BLaER1 (cell line): ENCODE data around the gene CBY1.

Experiments used
- H3K27ac ChIP-seq: shearing (Covaris generic); formaldehyde crosslinking; 2 replicates; pipeline ENCODE4 v1.8.1; 2022
- H3K27me3 ChIP-seq: shearing (Covaris generic); formaldehyde crosslinking; 2 replicates; pipeline ENCODE4 v1.8.1; 2022
- H3K36me3 ChIP-seq: shearing (Covaris generic); formaldehyde crosslinking; 2 replicates; pipeline ENCODE4 v1.8.1; 2022
- H3K4me1 ChIP-seq: shearing (Covaris generic); formaldehyde crosslinking; 2 replicates; pipeline ENCODE4 v1.8.1; 2022
- H3K4me2 ChIP-seq: shearing (Covaris generic); formaldehyde crosslinking; 2 replicates; pipeline ENCODE4 v1.8.1; 2022
- H3K4me3 ChIP-seq: shearing (Covaris generic); formaldehyde crosslinking; 2 replicates; pipeline ENCODE4 v1.8.1; 2022
- H3K9ac ChIP-seq: shearing (Covaris generic); formaldehyde crosslinking; 2 replicates; pipeline ENCODE4 v1.8.1; 2022
- H3K9me3 ChIP-seq: shearing (Covaris generic); formaldehyde crosslinking; 2 replicates; pipeline ENCODE4 v1.8.1; 2022
- H4K20me1 ChIP-seq: shearing (Covaris generic); formaldehyde crosslinking; 2 replicates; pipeline ENCODE4 v1.8.1; 2022
- Cebpa-rat ChIP-seq: shearing (Covaris generic); IDR thresholded peaks from 2 replicates; pipeline ENCODE4 v1.8.1; 2022

The CBY1 gene

GRCh38 chr22:38699784-38700183 is 43.3 kb downstream of the CBY1 start:
- H4K20me1 ChIP-seq: peaks cover 37% of the 10 kb centered on the region
- H3K27ac ChIP-seq: no peak overlapping the region
- no peaks in the 10 kb centered on the region for H3K9me3 ChIP-seq
- peak overlapping the region; percentile 83 for H3K4me2 ChIP-seq
- no peaks in the 10 kb centered on the region; the same call in 1 of the 2 replicates for H3K27me3 ChIP-seq
- H3K9ac ChIP-seq: peak overlapping the region; percentile 94
- 0 out of 2 replicates have a peak, but pooled peaks cover 4% of the 10 kb centered on the region for H3K36me3 ChIP-seq
- TF ChIP-seq Cebpa-rat: no peak
- peaks cover 58% of the 10 kb centered on the region for H3K4me1 ChIP-seq
- H3K4me3 ChIP-seq: peak overlapping the region; percentile 95

- Histone ChIP-seq H4K20me1 (peaks cover 31% of the 10 kb centered on the region; the same call in 1 of the 2 replicates), H3K4me1 (peaks cover 62% of the 10 kb centered on the region), H3K27ac (peak overlapping the region; percentile 92)
Measured at GRCh38 chr22:38700270-38700788, 43.9 kb downstream of the CBY1 start.

DNA sequence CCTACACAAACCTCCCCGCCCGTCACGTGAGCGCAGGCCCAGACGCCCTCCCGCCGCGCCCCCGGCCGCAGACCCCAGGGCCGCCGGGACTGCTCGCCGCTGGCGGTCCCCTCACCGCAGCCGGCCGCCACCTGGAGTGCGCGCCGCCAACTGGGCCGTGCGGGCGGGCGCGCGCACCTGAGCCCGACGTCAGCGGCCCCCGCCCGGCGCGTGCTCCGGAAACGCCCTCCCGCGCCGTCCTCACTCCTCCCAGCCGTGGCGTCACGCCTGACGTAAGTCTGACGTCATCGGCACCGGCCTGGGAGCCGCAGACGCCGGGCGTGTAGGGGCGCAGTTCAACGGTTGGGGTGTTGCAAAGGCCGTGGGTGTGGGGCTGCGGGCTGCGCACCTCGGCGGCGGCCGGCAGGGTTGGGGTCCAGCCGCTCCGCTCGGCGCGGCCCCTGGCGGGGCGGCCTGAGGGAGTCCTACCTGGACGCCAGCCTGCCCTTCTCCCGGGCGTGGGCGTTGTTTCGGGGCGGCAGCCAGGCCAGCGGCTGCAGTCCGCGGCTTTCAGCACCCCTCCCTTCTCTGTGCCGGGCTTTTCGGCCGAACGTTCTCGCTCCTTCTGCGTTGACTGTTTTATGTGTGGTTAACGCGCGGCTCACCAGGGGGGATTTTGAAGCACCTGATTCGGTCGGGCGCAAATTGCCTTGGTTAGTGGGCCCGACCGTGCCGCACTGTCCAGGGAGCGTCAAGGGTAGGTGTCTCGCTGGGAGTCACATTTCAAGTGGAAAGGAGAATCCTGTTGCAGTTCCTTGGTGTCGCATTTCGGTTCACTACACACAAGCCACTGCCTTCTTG is 44.6 kb downstream of the CBY1 start, which contains the start of gene JOSD1:
Gene JOSD1, minus strand, starts transcription at position 155 of the 840 bp plus-strand sequence. CDS start 956 bp downstream, outside the sequence.
- H3K9me3 ChIP-seq: no peaks in the 10 kb centered on the region

More at GRCh38 chr22:38700270-38700788, 43.9 kb downstream of the CBY1 start:
- peak overlapping the region; percentile 94 for H3K9ac ChIP-seq
- H3K9me3 ChIP-seq: no peaks in the 10 kb centered on the region
- peak overlapping the region; percentile 95 for H3K4me3 ChIP-seq
- TF ChIP-seq Cebpa-rat: no peak
- 0 out of 2 replicates have a peak, but pooled peaks cover 4% of the 10 kb centered on the region for H3K36me3 ChIP-seq
- peak overlapping the region; percentile 83 for H3K4me2 ChIP-seq
- no peaks in the 10 kb centered on the region; the same call in 1 of the 2 replicates for H3K27me3 ChIP-seq

GRCh38 chr22:38704654-38705234 is 48.3 kb downstream of the CBY1 start:
- H3K4me1 ChIP-seq: peaks cover 56% of the 10 kb centered on the region
- peak overlapping the region; percentile 74 for H3K4me2 ChIP-seq
- H3K9me3 ChIP-seq: no peaks in the 10 kb centered on the region
- no peak for TF ChIP-seq Cebpa-rat
- H3K27me3 ChIP-seq: no peaks in the 10 kb centered on the region; the same call in 1 of the 2 replicates
- peak overlapping the region; percentile 15; the same call in 1 of the 2 replicates for H3K27ac ChIP-seq
- peak overlapping the region; percentile 60 for H3K9ac ChIP-seq
- H3K36me3 ChIP-seq: peaks cover 5% of the 10 kb centered on the region; the same call in 1 of the 2 replicates
- H3K4me3 ChIP-seq: peak overlapping the region; percentile 58
- H4K20me1 ChIP-seq: peaks cover 39% of the 10 kb centered on the region

More for the DNA sequence above, 44.6 kb downstream of the CBY1 start, which contains the start of gene JOSD1:
- H4K20me1 ChIP-seq: peaks cover 33% of the 10 kb centered on the region
- H3K4me1 ChIP-seq: peaks cover 62% of the 10 kb centered on the region
- no peaks in the 10 kb centered on the region; the same call in 1 of the 2 replicates for H3K27me3 ChIP-seq
- peak within 1 kb of the TSS; percentile 95 for H3K4me3 ChIP-seq
- H3K36me3 ChIP-seq: 0 out of 2 replicates have a peak, but pooled peaks cover 4% of the 10 kb centered on the region
- TF ChIP-seq Cebpa-rat: no peak
- peak within 1 kb of the TSS; percentile 94 for H3K9ac ChIP-seq
- H3K27ac ChIP-seq: peak within 1 kb of the TSS; percentile 92
- H3K4me2 ChIP-seq: peak within 1 kb of the TSS; percentile 83

- H3K4me1 ChIP-seq: peaks cover 56% of the 10 kb centered on the region
- no peaks in the 10 kb centered on the region; the same call in 1 of the 2 replicates for H3K27me3 ChIP-seq
- H4K20me1 ChIP-seq: peaks cover 46% of the 10 kb centered on the region
- H3K9ac ChIP-seq: peak within 1 kb of the TSS; percentile 96
- peak within 1 kb of the TSS; percentile 94 for H3K4me3 ChIP-seq
- peak within 1 kb of the TSS; percentile 95 for H3K27ac ChIP-seq
- peak within 1 kb of the TSS; percentile 99 for H3K4me2 ChIP-seq
- peaks cover 12% of the 10 kb centered on the region for H3K36me3 ChIP-seq
- TF ChIP-seq Cebpa-rat: no peak
- H3K9me3 ChIP-seq: no peaks in the 10 kb centered on the region
Measured at GRCh38 chr22:38705235-38706100, 49.0 kb downstream of the CBY1 start, which contains the start of gene GTPBP1. GTPBP1 (plus strand) TSS chr22:38705944; CDS start chr22:38705956, 12 bp downstream.

- H3K36me3 ChIP-seq: peaks cover 20% of the 10 kb centered on the region
- peak overlapping the region; percentile 96 for H3K9ac ChIP-seq
- no peak for TF ChIP-seq Cebpa-rat
- H3K4me1 ChIP-seq: peaks cover 54% of the 10 kb centered on the region
- peaks cover 54% of the 10 kb centered on the region for H4K20me1 ChIP-seq
- no peaks in the 10 kb centered on the region for H3K9me3 ChIP-seq
- peak overlapping the region; percentile 94 for H3K4me3 ChIP-seq
- no peaks in the 10 kb centered on the region; the same call in 1 of the 2 replicates for H3K27me3 ChIP-seq
- peak overlapping the region; percentile 99 for H3K4me2 ChIP-seq
- H3K27ac ChIP-seq: peak overlapping the region; percentile 95
Measured at GRCh38 chr22:38706101-38706900, 49.9 kb downstream of the CBY1 start.

GRCh38 chr22:38706901-38707195 is 50.4 kb downstream of the CBY1 start:
- peak overlapping the region; percentile 96 for H3K9ac ChIP-seq
- peak overlapping the region; percentile 95 for H3K27ac ChIP-seq
- H3K27me3 ChIP-seq: no peaks in the 10 kb centered on the region
- H3K4me2 ChIP-seq: peak overlapping the region; percentile 99
- no peaks in the 10 kb centered on the region for H3K9me3 ChIP-seq
- peaks cover 26% of the 10 kb centered on the region for H3K36me3 ChIP-seq
- TF ChIP-seq Cebpa-rat: no peak
- H3K4me3 ChIP-seq: peak overlapping the region; percentile 94
- H4K20me1 ChIP-seq: peaks cover 60% of the 10 kb centered on the region
- peaks cover 48% of the 10 kb centered on the region for H3K4me1 ChIP-seq

DNA sequence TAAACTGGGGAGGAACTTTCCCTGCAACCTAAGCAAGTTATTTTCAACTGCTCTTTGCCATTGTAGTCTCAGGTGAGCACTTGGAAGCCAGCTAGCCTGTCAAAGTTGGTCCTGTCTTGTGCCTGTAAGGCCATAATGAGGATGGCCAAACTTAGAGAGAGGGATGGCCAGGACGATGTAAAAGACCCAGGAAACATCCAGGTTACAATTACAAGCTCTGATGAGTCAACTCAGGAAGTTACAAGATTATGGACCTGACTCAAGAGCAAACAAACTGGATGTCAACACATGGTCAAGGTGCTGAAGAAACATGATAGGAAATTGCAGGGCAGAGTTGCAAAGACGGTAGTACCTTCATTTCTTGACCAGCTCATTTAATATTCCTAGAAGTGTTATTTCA is 50.9 kb downstream of the CBY1 start:
- Histone ChIP-seq H3K36me3 (peaks cover 31% of the 10 kb centered on the region), H3K9me3 (no peaks in the 10 kb centered on the region), H3K9ac (peak overlapping the region; percentile 96), H3K27ac (no peak overlapping the region), H3K27me3 (no peaks in the 10 kb centered on the region), H3K4me1 (peaks cover 49% of the 10 kb centered on the region), H3K4me3 (peak overlapping the region; percentile 94), H3K4me2 (peak overlapping the region; percentile 99), H4K20me1 (peaks cover 65% of the 10 kb centered on the region)
- no peak for TF ChIP-seq Cebpa-rat
